AG09309 (cell line): Measurements from ENCODE around the gene MCF2.

Source experiments
- DNase-seq: peaks from one replicate; pipeline ENCODE4 v3.0.0-alpha.2; 2010; ENCODE audit warnings: low read depth
- H3K4me3 ChIP-seq: 2 replicates; pipeline ENCODE4 v1.5.1; 2011; ENCODE audit warnings: mild to moderate bottlenecking, low read depth, low read length, moderate library complexity; ENCODE audit not compliant: control insufficient read depth
- CTCF ChIP-seq: IDR thresholded peaks from 2 replicates; pipeline ENCODE4 v1.5.1; 2011; ENCODE audit warnings: mild to moderate bottlenecking, low read depth, low read length, inconsistent platforms; ENCODE audit not compliant: insufficient read depth, control insufficient read depth; ENCODE audit errors: missing control alignments

MCF2 gene

GRCh38 chrX:139640259-139640658 is 67.7 kb downstream of the MCF2 start:
- H3K4me3 ChIP-seq, result no peak overlapping the region
- TF ChIP-seq CTCF, result no peak
- no peak for DNase-seq

GRCh38 chrX:139639253-139639652 is 68.7 kb downstream of the MCF2 start:
- no peak for DNase-seq
- no peak for TF ChIP-seq CTCF
- no peak overlapping the region for H3K4me3 ChIP-seq

DNA sequence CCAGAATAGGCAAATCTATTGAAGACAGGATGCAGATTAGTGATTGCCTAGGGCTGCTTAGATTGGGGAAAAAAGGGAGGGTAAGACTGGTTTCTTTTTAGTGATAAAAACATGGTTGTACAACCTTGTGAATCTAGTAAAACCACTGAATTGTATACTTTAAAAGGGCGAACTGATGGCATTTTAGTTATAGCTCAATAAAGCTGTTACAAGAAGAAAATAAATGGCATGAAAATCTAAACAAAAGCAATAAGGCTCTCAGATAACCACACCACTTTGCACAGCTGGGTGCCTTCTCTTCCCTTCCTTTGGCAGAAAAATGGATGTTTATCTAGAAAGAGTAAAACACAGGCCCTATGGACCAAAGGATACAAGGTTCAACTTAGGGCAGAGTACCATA is 107.9 kb downstream of the MCF2 start:
- TF ChIP-seq CTCF, result no peak
- DNase-seq, result no peak

DNA sequence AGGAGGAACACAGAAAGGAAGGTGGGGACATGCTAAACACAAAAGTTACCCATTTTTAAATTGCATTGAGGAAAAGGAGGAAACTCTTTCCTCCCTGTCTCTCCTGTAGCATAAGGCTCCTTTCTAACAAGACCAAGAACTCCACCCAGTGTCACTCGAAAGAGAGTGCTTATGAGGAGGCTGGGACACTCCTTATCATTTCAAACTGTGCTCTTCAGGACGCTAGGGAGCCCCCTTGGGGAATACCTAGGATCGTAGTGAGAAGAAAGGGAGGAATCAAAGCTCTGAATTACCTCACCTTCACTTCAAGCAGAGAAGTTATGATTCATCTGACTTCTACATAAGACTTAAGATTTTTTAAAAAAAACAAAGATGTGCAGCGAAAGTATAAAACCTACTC is 111.9 kb downstream of the MCF2 start:
- H3K4me3 ChIP-seq, result no peak overlapping the region
- DNase-seq, result no peak
- no peak for TF ChIP-seq CTCF

More for the DNA sequence above, 107.9 kb downstream of the MCF2 start:
- H3K4me3 ChIP-seq, result no peak overlapping the region

DNA sequence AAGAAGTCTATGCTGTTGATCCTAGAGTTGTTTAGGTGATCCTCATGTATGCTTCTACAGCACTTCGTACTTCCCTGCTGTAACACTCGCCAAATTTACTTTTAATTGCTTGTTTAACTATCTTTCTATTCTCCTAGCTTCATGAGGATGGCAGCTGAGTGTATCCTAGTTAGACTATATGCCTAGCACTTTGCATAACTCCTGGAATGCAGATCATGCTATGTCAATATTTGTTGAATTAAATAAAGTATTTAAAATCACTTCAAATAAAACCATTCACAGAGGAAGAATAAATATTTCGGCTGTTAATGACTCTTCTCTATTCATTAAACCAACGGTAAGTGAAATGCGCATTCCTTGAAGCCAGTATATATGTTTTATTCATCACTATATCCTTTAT is 122.4 kb downstream of the MCF2 start:
- no peak for DNase-seq
- no peak overlapping the region for H3K4me3 ChIP-seq
- no peak for TF ChIP-seq CTCF

GRCh38 chrX:139581068-139581467 is 126.9 kb downstream of the MCF2 start:
- no peak overlapping the region for H3K4me3 ChIP-seq
- no peak for TF ChIP-seq CTCF
- no peak for DNase-seq

GRCh38 chrX:139566981-139567380 is 141.0 kb downstream of the MCF2 start:
- DNase-seq, result no peak

More at GRCh38 chrX:139566981-139567380, 141.0 kb downstream of the MCF2 start:
- TF ChIP-seq CTCF, result no peak
- H3K4me3 ChIP-seq, result no peak overlapping the region
